H1 (cell line): ENCODE data around the gene EVA1C. TPM values are rescaled to one million over a fixed set of nuclear protein-coding genes. Genes with fewer than 3 reads are reported as not detected.
"Not testable (repeated sequence)": the region's sequence is repeated elsewhere in the genome, so short reads cannot be mapped to it uniquely, and the experiment has no call there.

ENCODE experiments used
- CTCF ChIA-PET: fragments of 300-600 bp; sonication (Branson Sonifier 250); formaldehyde crosslinking; loops from one replicate; lab custom pipeline; 2021; ENCODE audit not compliant: partially characterized antibody; lab: Charles Lee
- POLR2A ChIA-PET: fragments of 300-600 bp; sonication (Branson Sonifier 250); formaldehyde crosslinking; loops from one replicate; lab custom pipeline; 2021; ENCODE audit warnings: inconsistent platforms; ENCODE audit not compliant: partially characterized antibody; lab: Charles Lee
- DNase-seq, 2 experiments: peaks; one replicate each; pipeline versions ENCODE4 v3.0.0 to v3.0.0-alpha.2; 2010 to 2022; ENCODE audit warnings: low spot score in 2 of 2, low read depth in 1 of 2, mixed read lengths in 1 of 2
- FAIRE-seq: peaks from 2 replicates; lab custom pipeline; 2011; peaks lifted over from hg19 to GRCh38; lab: Jason Lieb, UNC
- H2AFZ ChIP-seq: 2 replicates; pipeline ENCODE4 v1.8.1; 2012; ENCODE audit warnings: low read length, inconsistent platforms
- H2AK5ac ChIP-seq: 2 replicates; pipeline ENCODE4 v1.6.1; 2013; ENCODE audit warnings: low read depth, low read length
- H2BK120ac ChIP-seq: replicated peaks from 2 replicates; pipeline ENCODE3; 2013; ENCODE audit warnings: low read depth, low read length, inconsistent platforms
- H2BK12ac ChIP-seq: 2 replicates; pipeline ENCODE4 v1.6.1; 2013; ENCODE audit warnings: low read depth, low read length
- H2BK15ac ChIP-seq: 2 replicates; pipeline ENCODE4 v1.6.1; 2013; ENCODE audit warnings: low read length
- H2BK20ac ChIP-seq: 2 replicates; pipeline ENCODE4 v1.6.1; 2013; ENCODE audit warnings: low read length
- H2BK5ac ChIP-seq: 2 replicates; pipeline ENCODE4 v1.6.1; 2013; ENCODE audit warnings: low read depth, low read length
- H3K14ac ChIP-seq: 2 replicates; pipeline ENCODE4 v1.6.1; 2013; ENCODE audit warnings: inconsistent platforms; ENCODE audit not compliant: insufficient read length
- H3K18ac ChIP-seq: 2 replicates; pipeline ENCODE4 v1.6.1; 2013; ENCODE audit warnings: low read length; ENCODE audit errors: extremely low read depth
- H3K23ac ChIP-seq: 2 replicates; pipeline ENCODE4 v1.6.1; 2013; ENCODE audit warnings: inconsistent platforms; ENCODE audit not compliant: insufficient read length
- H3K23me2 ChIP-seq: 2 replicates; pipeline ENCODE4 v1.6.1; 2013; ENCODE audit warnings: low read depth, low read length
- H3K27ac ChIP-seq: 2 replicates; pipeline ENCODE4 v1.6.1; 2011; ENCODE audit warnings: low read depth, low read length, inconsistent platforms
- H3K27me3 ChIP-seq, 4 experiments: replicated peaks in 1 of 4; 1 replicate in 1 of 4; 2 replicates in 3 of 4; pipeline versions ENCODE4 v1.6.1 to v1.8.1; 2011 to 2013; ENCODE audit warnings: low read length in 3 of 4, mild to moderate bottlenecking in 3 of 4, inconsistent platforms in 2 of 4, mixed read lengths in 2 of 4, moderate library complexity in 1 of 4; ENCODE audit not compliant: control insufficient read depth in 3 of 4, insufficient read depth in 3 of 4; ENCODE audit errors: extremely low read depth in 1 of 4
- H3K36me3 ChIP-seq, 4 experiments: 2 replicates each; pipeline versions ENCODE4 v1.6.1 to v1.8.1; 2011 to 2013; ENCODE audit warnings: mild to moderate bottlenecking in 4 of 4, low read length in 3 of 4, moderate library complexity in 2 of 4, control low read depth in 1 of 4, inconsistent platforms in 1 of 4; ENCODE audit not compliant: insufficient read depth in 4 of 4, control insufficient read depth in 2 of 4
- H3K4ac ChIP-seq: replicated peaks from 2 replicates; pipeline ENCODE3; 2013; ENCODE audit warnings: low read length, low read depth, mixed read lengths, inconsistent platforms; ENCODE audit not compliant: insufficient read length
- H3K4me1 ChIP-seq, 4 experiments: replicated peaks in 1 of 4; 1 replicate in 1 of 4; 2 replicates in 3 of 4; pipeline versions ENCODE4 v1.6.1 to v1.8.1; 2011 to 2013; ENCODE audit warnings: low read length in 3 of 4, inconsistent platforms in 2 of 4, mixed read lengths in 1 of 4; ENCODE audit not compliant: insufficient read depth in 4 of 4, control insufficient read depth in 3 of 4
- H3K4me2 ChIP-seq, 2 experiments: 2 replicates each; pipeline versions ENCODE4 v1.6.1 to v1.8.1; 2011 to 2013; ENCODE audit warnings: low read depth in 2 of 2, low read length in 2 of 2, control low read depth in 1 of 2, inconsistent platforms in 1 of 2, mild to moderate bottlenecking in 1 of 2; ENCODE audit not compliant: insufficient read depth in 1 of 2
- H3K4me3 ChIP-seq, 4 experiments: fragments of 200-600, 300-600 bp in 1 of 4; sonication (generic), shearing (Covaris generic), sonication (Bioruptor Twin) in 1 of 4; 2 replicates each; pipeline versions ENCODE4 v1.5.1 to v1.8.1; 2011 to 2016; ENCODE audit warnings: low read length in 4 of 4, low read depth in 3 of 4, control low read depth in 2 of 4, inconsistent platforms in 2 of 4, mild to moderate bottlenecking in 2 of 4, mixed read lengths in 1 of 4, moderate library complexity in 1 of 4; ENCODE audit not compliant: insufficient read depth in 2 of 4; ENCODE audit errors: extremely low read depth in 1 of 4
- H3K56ac ChIP-seq: replicated peaks from 2 replicates; pipeline ENCODE3; 2013; ENCODE audit warnings: low read depth, mild to moderate bottlenecking, mixed read lengths, low read length, inconsistent platforms; ENCODE audit not compliant: insufficient read length
- H3K79me1 ChIP-seq: 2 replicates; pipeline ENCODE4 v1.6.1; 2013; ENCODE audit warnings: low read depth, low read length, control low read depth
- H3K79me2 ChIP-seq, 2 experiments: 2 replicates each; pipeline versions ENCODE4 v1.6.1 to v1.8.1; 2012 to 2013; ENCODE audit warnings: low read length in 2 of 2, mild to moderate bottlenecking in 2 of 2, inconsistent platforms in 1 of 2; ENCODE audit not compliant: insufficient read depth in 2 of 2, control insufficient read depth in 1 of 2
- H3K9ac ChIP-seq, 4 experiments: replicated peaks in 1 of 4; 1 replicate in 1 of 4; 2 replicates in 3 of 4; pipeline versions ENCODE4 v1.6.1 to v1.8.1; 2011 to 2013; ENCODE audit warnings: low read depth in 3 of 4, low read length in 3 of 4, control low read depth in 2 of 4, mild to moderate bottlenecking in 2 of 4, moderate library complexity in 2 of 4, inconsistent platforms in 1 of 4; ENCODE audit errors: extremely low read depth in 1 of 4
- H3K9me3 ChIP-seq, 2 experiments: 2 replicates each; pipeline versions ENCODE4 v1.6.1 to v1.8.1; 2012 to 2013; ENCODE audit warnings: mild to moderate bottlenecking in 2 of 2, moderate library complexity in 2 of 2, control low read depth in 1 of 2, inconsistent platforms in 1 of 2, low read depth in 1 of 2, low read length in 1 of 2, mixed read lengths in 1 of 2; ENCODE audit not compliant: insufficient read depth in 2 of 2
- H4K20me1 ChIP-seq, 2 experiments: replicated peaks in 1 of 2; 2 replicates each; pipeline versions ENCODE3 to v1.8.1; 2011 to 2013; ENCODE audit warnings: inconsistent platforms in 2 of 2, low read length in 2 of 2, mild to moderate bottlenecking in 1 of 2; ENCODE audit not compliant: insufficient read depth in 2 of 2, control insufficient read depth in 1 of 2
- H4K5ac ChIP-seq: 2 replicates; pipeline ENCODE4 v1.6.1; 2013; ENCODE audit warnings: low read length, low read depth, mixed read lengths, inconsistent platforms; ENCODE audit not compliant: insufficient read length
- H4K8ac ChIP-seq: 2 replicates; pipeline ENCODE4 v1.8.0; 2013; ENCODE audit warnings: mild to moderate bottlenecking, moderate library complexity, low read length, inconsistent platforms; ENCODE audit not compliant: insufficient read depth; ENCODE audit errors: extremely low read depth
- H4K91ac ChIP-seq: replicated peaks from 2 replicates; pipeline ENCODE3; 2013; ENCODE audit warnings: low read length, mixed read lengths, inconsistent platforms; ENCODE audit not compliant: insufficient read length
- WGBS, 2 experiments: shearing (Covaris generic) in 1 of 2; methylation state at CpG; one replicate each; pipeline versions ENCODE4 v1.1.6 to v1.1.7; 2013 to 2015; ENCODE audit warnings: low lambda C conversion rate in 2 of 2, mixed read lengths in 2 of 2, inconsistent platforms in 1 of 2, low coverage in 1 of 2, missing lambda C conversion rate in 1 of 2; ENCODE audit not compliant: insufficient replicate concordance in 2 of 2, insufficient coverage in 1 of 2, insufficient read length in 1 of 2; ENCODE audit errors: extremely low coverage in 1 of 2, missing lambda C conversion rate in 1 of 2; 5-methylcytosine and 5-hydroxymethylcytosine counted together
- polyA plus RNA-seq, 7 experiments: library from polyadenylated mRNA; depleted of rRNA in 3 of 7; stranded (reverse) in 5 of 7; unstranded in 2 of 7; fragments of >200 nt in 5 of 7; fragments of 200-250 nt in 2 of 7; gene quantifications; 1 replicate in 5 of 7; 2 replicates in 1 of 7; 4 replicates in 1 of 7; pipeline versions ENCODE4 v1.2.1 to v1.2.3, GENCODE V29; 2011 to 2013; ENCODE audit warnings: missing spikeins in 2 of 7, mixed read lengths in 2 of 7
- total RNA-seq: library from RNA; stranded (reverse); fragmentation: NEBNext Ultra II Directional; extraction: Animal tissue kit (Norgen Biotek cat#: 25700); gene quantifications from 2 replicates; pipeline ENCODE4 v1.2.1, GENCODE V29; 2021

The EVA1C gene
- total and polyA plus RNA-seq, 2 of the 8 experiments (the other 6 are each of a cell fraction or from before 2014, with no cell fraction given), result 2.6 to 3.6 TPM

- not testable (repeated sequence) for H3K14ac ChIP-seq, H4K91ac ChIP-seq, H4K5ac ChIP-seq, H3K4me1 ChIP-seq, H3K36me3 ChIP-seq, H3K23me2 ChIP-seq, H3K9me3 ChIP-seq, H4K8ac ChIP-seq, H2BK15ac ChIP-seq, H3K27ac ChIP-seq, H3K79me1 ChIP-seq, H3K23ac ChIP-seq, H3K4me3 ChIP-seq, H3K4me2 ChIP-seq, H3K18ac ChIP-seq, H2BK120ac ChIP-seq, H2AK5ac ChIP-seq, DNase-seq, H2BK20ac ChIP-seq, H3K4ac ChIP-seq, H3K9ac ChIP-seq, H4K20me1 ChIP-seq, H3K79me2 ChIP-seq, H2AFZ ChIP-seq, H3K56ac ChIP-seq, FAIRE-seq, H3K27me3 ChIP-seq, H2BK12ac ChIP-seq, H2BK5ac ChIP-seq
- WGBS, 2 experiments, result 91% methylated on average over 3 of the region's 3 CpGs; no CpG with 5 or more reads in 1 of the 2 experiments
- POLR2A ChIA-PET, result interaction anchor here (0.7 kb wide), 1 partner anchor 159 kb away, joined by 4 read pairs; no protein-coding TSS in a partner anchor
- CTCF ChIA-PET, result interaction anchor here (0.6 to 0.9 kb wide), 2 partner anchors 17 to 626 kb away, joined by 3 to 4 read pairs; no protein-coding TSS in a partner anchor
These were observed 33.9 kb downstream of the EVA1C start for GRCh38 chr21:32446440-32446839.
